CD4-positive, alpha-beta T cell (primary cell): ENCODE measurements around the gene SAMD3. TPM values are rescaled to one million over a fixed set of nuclear protein-coding genes. Genes with fewer than 3 reads are reported as not detected.
"Not testable (repeated sequence)": the region's sequence is repeated elsewhere in the genome, so short reads cannot be mapped to it uniquely, and the experiment has no call there.

Source experiments
- ATAC-seq: fragments of 200-7000 bp; cut with Tn5 transposase; one replicate; pipeline ENCODE4 v1.10.0; 2022; ENCODE audit warnings: mild to moderate bottlenecking; ENCODE audit not compliant: poor library complexity
- CTCF ChIA-PET: fragments of 350-600 bp; sonication (Branson Sonifier 250); formaldehyde crosslinking; loops from one replicate; lab custom pipeline; 2021; ENCODE audit warnings: antibody characterized with exemption, inconsistent platforms; lab: Charles Lee
- POLR2A ChIA-PET: fragments of 350-600 bp; sonication (Branson Sonifier 250); formaldehyde crosslinking; loops from one replicate; lab custom pipeline; 2021; ENCODE audit warnings: antibody characterized with exemption, inconsistent platforms; lab: Charles Lee
- DNase-seq, 14 experiments: peaks; one replicate each; pipeline ENCODE4 v3.0.0-alpha.2; 2013 to 2020; ENCODE audit warnings: mixed read lengths in 2 of 14
- H3K27ac ChIP-seq, 2 donors: one replicate each; pipeline versions ENCODE4 v1.5.1 to v1.7.0; 2013; ENCODE audit warnings: low read length in 2 of 2, low read depth in 1 of 2, mild to moderate bottlenecking in 1 of 2
- H3K27me3 ChIP-seq, 2 experiments: 1 replicate in 1 of 2; 2 replicates in 1 of 2; pipeline versions ENCODE4 v1.6.1 to v1.7.0; 2013; ENCODE audit warnings: low read length in 2 of 2, control low read depth in 1 of 2, mild to moderate bottlenecking in 1 of 2, moderate library complexity in 1 of 2; ENCODE audit not compliant: insufficient read depth in 2 of 2, control insufficient read depth in 1 of 2
- H3K36me3 ChIP-seq: one replicate; pipeline ENCODE4 v1.6.1; 2013; ENCODE audit warnings: low read length, control low read depth; ENCODE audit not compliant: insufficient read depth
- H3K4me1 ChIP-seq: one replicate; pipeline ENCODE4 v1.6.1; 2013; ENCODE audit warnings: low read length, control low read depth; ENCODE audit not compliant: insufficient read depth
- H3K4me3 ChIP-seq: one replicate; pipeline ENCODE4 v1.5.1; 2013; ENCODE audit warnings: mild to moderate bottlenecking, low read length, moderate library complexity
- H3K9me3 ChIP-seq, 2 experiments: 1 replicate in 1 of 2; 2 replicates in 1 of 2; pipeline versions ENCODE4 v1.6.1 to v1.7.0; 2013; ENCODE audit warnings: low read length in 2 of 2, mild to moderate bottlenecking in 2 of 2, control low read depth in 1 of 2, moderate library complexity in 1 of 2; ENCODE audit not compliant: control insufficient read depth in 1 of 2, insufficient read depth in 1 of 2
- H3K27ac Mint-ChIP-seq: one replicate; pipeline ENCODE4 v1.8.0; 2020; ENCODE audit warnings: mixed read lengths
- H3K27me3 Mint-ChIP-seq: one replicate; pipeline ENCODE4 v1.8.0; 2021; ENCODE audit warnings: mixed read lengths
- H3K36me3 Mint-ChIP-seq: one replicate; pipeline ENCODE4 v1.8.0; 2021; ENCODE audit warnings: low read depth, mixed read lengths
- H3K4me1 Mint-ChIP-seq: one replicate; pipeline ENCODE4 v1.8.0; 2021; ENCODE audit warnings: low read depth, mixed read lengths
- H3K4me3 Mint-ChIP-seq: one replicate; pipeline ENCODE4 v1.8.0; 2020; ENCODE audit warnings: mild to moderate bottlenecking, mixed read lengths
- H3K9me3 Mint-ChIP-seq: one replicate; pipeline ENCODE4 v1.8.0; 2020; ENCODE audit warnings: mixed read lengths
- CTCF ChIP-seq: fragments of 200-600 bp; IDR thresholded peaks from one replicate; pipeline ENCODE4 v1.8.0; 2022; ENCODE audit warnings: antibody characterized with exemption, mild to moderate bottlenecking
- intact Hi-C, 2 experiments: fragments of 100-400 bp; cut with DNase I in 1 of 2; cut with micrococcal nuclease in 1 of 2; formaldehyde crosslinking; loops; one replicate each; pipeline versions ENCODE4 v1.15.1 to v1.9.0; 2023 to 2025; cut with DNase I, micrococcal nuclease
- total RNA-seq, 174 experiments: library from RNA in 2 of 174; stranded (reverse) in 2 of 174; gene quantifications; one replicate each; pipeline ENCODE4 v1.2.3 and lab custom pipeline; 2021 to 2026

The SAMD3 gene
- total RNA-seq, 2 experiments from 2014 or later = 24.3 to 28.7 TPM

GRCh38 chr6:130152908-130153510 lies 69.7 kb downstream of the SAMD3 start:
- ChIA-PET POLR2A (no interaction called here), CTCF (no interaction called here)
- peaks cover 8% of the 10 kb centered on the region for H3K4me1 Mint-ChIP-seq
- peaks cover 63% of the 10 kb centered on the region for H3K36me3 Mint-ChIP-seq
- Histone ChIP-seq H3K27me3 (no peaks in the 10 kb centered on the region), H3K4me3 (no peak overlapping the region), H3K9me3 (no peaks in the 10 kb centered on the region), H3K4me1 (no peaks in the 10 kb centered on the region), H3K27ac (no peak overlapping the region), H3K36me3 (peaks cover 40% of the 10 kb centered on the region)
- no peaks in the 10 kb centered on the region for H3K27me3 Mint-ChIP-seq
- no peaks in the 10 kb centered on the region for H3K9me3 Mint-ChIP-seq
- DNase-seq (no peak), ATAC-seq (no peak)
- no peak overlapping the region for H3K4me3 Mint-ChIP-seq
- peak overlapping the region; percentile 12 for H3K27ac Mint-ChIP-seq
- intact Hi-C loops = no loop called here
- no peak for TF ChIP-seq CTCF

DNA sequence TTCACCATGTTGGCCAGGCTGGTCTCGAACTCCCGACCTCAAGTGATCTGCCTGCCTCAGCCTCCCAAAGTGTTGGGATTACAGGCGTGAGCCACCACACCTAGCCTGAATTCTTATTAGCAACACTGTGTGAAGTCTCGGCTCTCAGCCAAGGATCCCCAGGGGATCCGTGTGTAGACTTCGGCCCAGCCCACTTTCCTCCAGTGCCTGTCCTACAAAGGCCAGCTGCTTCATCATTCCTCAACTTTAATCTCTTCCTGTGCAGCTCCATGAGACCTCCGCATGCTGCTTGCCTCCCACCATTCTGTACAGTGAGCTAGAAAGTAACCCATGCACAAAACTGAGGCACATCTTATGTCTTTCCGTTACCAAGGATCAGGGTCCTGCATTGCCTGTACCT lies 71.8 kb downstream of the SAMD3 start:
- no peaks in the 10 kb centered on the region for H3K27me3 ChIP-seq
- H3K4me1 ChIP-seq = no peaks in the 10 kb centered on the region
- CTCF ChIA-PET = no interaction called here
- no peaks in the 10 kb centered on the region for H3K9me3 Mint-ChIP-seq
- H3K4me3 ChIP-seq = no peak overlapping the region
- no peaks in the 10 kb centered on the region for H3K27me3 Mint-ChIP-seq
- H3K9me3 ChIP-seq = no peaks in the 10 kb centered on the region
- POLR2A ChIA-PET = no interaction called here
- H3K4me1 Mint-ChIP-seq = peaks cover 6% of the 10 kb centered on the region
- intact Hi-C loops = no loop called here
- DNase-seq (no peak), ATAC-seq (no peak)
- H3K36me3 Mint-ChIP-seq = peaks cover 74% of the 10 kb centered on the region
- peak overlapping the region; percentile 4 for H3K4me3 Mint-ChIP-seq
- TF ChIP-seq CTCF = no peak
- H3K36me3 ChIP-seq = peaks cover 52% of the 10 kb centered on the region
- no peak overlapping the region for H3K27ac ChIP-seq
- H3K27ac Mint-ChIP-seq = no peak overlapping the region

- POLR2A ChIA-PET = interaction anchor here (1.1 kb wide), 1 partner anchor 66 kb away, joined by 3 read pairs; no protein-coding TSS in a partner anchor
- H3K4me1 Mint-ChIP-seq = not testable (repeated sequence)
These were observed 73.7 kb downstream of the SAMD3 start for GRCh38 chr6:130149016-130149415.

GRCh38 chr6:130148181-130148580 lies 74.6 kb downstream of the SAMD3 start:
- H3K4me1 ChIP-seq = no peaks in the 10 kb centered on the region
- H3K36me3 ChIP-seq = peaks cover 55% of the 10 kb centered on the region
- peaks cover 88% of the 10 kb centered on the region for H3K36me3 Mint-ChIP-seq
- no peak overlapping the region for H3K27ac ChIP-seq
- peak in 5 of 14 experiments; percentile 15 to 43 (median 33) for DNase-seq
- no peak for TF ChIP-seq CTCF
- POLR2A ChIA-PET = interaction anchor here (0.6 kb wide), 1 partner anchor 446 kb away, joined by 3 read pairs; no protein-coding TSS in a partner anchor
- H3K9me3 Mint-ChIP-seq = no peaks in the 10 kb centered on the region
- H3K4me3 Mint-ChIP-seq = no peak overlapping the region
- CTCF ChIA-PET = no interaction called here
- ATAC-seq = peak; percentile 44
- H3K4me3 ChIP-seq = no peak overlapping the region
- H3K27ac Mint-ChIP-seq = peak overlapping the region; percentile 37
- intact Hi-C loops = no loop called here
- H3K9me3 ChIP-seq = no peaks in the 10 kb centered on the region
- no peaks in the 10 kb centered on the region for H3K27me3 ChIP-seq
- peaks cover 11% of the 10 kb centered on the region for H3K4me1 Mint-ChIP-seq
- no peaks in the 10 kb centered on the region for H3K27me3 Mint-ChIP-seq

More at GRCh38 chr6:130149016-130149415, 73.7 kb downstream of the SAMD3 start:
- H3K9me3 ChIP-seq, H3K4me1 ChIP-seq, H3K27me3 Mint-ChIP-seq, H3K4me3 Mint-ChIP-seq, H3K9me3 Mint-ChIP-seq, DNase-seq, H3K27me3 ChIP-seq, ATAC-seq, CTCF ChIA-PET, H3K27ac Mint-ChIP-seq, intact Hi-C loops, H3K4me3 ChIP-seq, H3K27ac ChIP-seq: not testable (repeated sequence)
- peaks cover 83% of the 10 kb centered on the region for H3K36me3 Mint-ChIP-seq
- peaks cover 53% of the 10 kb centered on the region for H3K36me3 ChIP-seq
